Renal cortex interstitium (tissue), 15 donors: ENCODE measurements around the gene ANKDD1B. TPM values are rescaled to one million over a fixed set of nuclear protein-coding genes. Genes with fewer than 3 reads are reported as not detected.
A peak's percentile ranks its signal among the peaks of the same experiment; 100 is the strongest.
"Not testable (repeated sequence)": the region's sequence is repeated elsewhere in the genome, so short reads cannot be mapped to it uniquely, and the experiment has no call there.

Source experiments
- DNase-seq, 11 donors: peaks; one replicate each; pipeline ENCODE4 v3.0.0-alpha.2; 2013; ENCODE audit warnings: low read depth in 9 of 11, low spot score in 4 of 11; ENCODE audit errors: extremely low read depth in 1 of 11
- long read RNA-seq, 16 experiments: transcript quantifications; one replicate each; lab custom pipeline, GENCODE V29; 2026
- polyA plus RNA-seq, 3 donors: library from polyadenylated mRNA; unstranded; fragments of 120-200 nt; gene quantifications; one replicate each; pipeline ENCODE4 v1.2.1, GENCODE V29; 2013; ENCODE audit not compliant: insufficient read length in 3 of 3

The ANKDD1B gene
- 1 to 10 TPM; 6.7 to 8.9 (median 7.4) TPM for polyA plus RNA-seq
- long read RNA-seq, donor 1, partial matches to known transcripts = 0 of 1 reads
- long read RNA-seq, donor 1, other reads (novel, unspliced or antisense) = 0 of 1 reads
- long read RNA-seq, donor 2 = 0 reads
- long read RNA-seq, donor 3 = 0 reads
- long read RNA-seq, donor 4 = 0 reads
- long read RNA-seq, donor 5 = 0 reads
- long read RNA-seq, donor 6 = 0 reads
- long read RNA-seq, donor 7 = 0 reads
- long read RNA-seq, donor 8 = 0 reads
- long read RNA-seq, donor 9 = 0 reads
- long read RNA-seq, donor 10 = 0 reads
- long read RNA-seq, donor 11 = 0 reads
- long read RNA-seq, donor 12 = 0 reads
- long read RNA-seq, donor 13 = 0 reads
- long read RNA-seq, donor 14 = 0 reads
- long read RNA-seq, donor 15 = 0 reads
- long read RNA-seq, donor 16 = 0 reads

DNA sequence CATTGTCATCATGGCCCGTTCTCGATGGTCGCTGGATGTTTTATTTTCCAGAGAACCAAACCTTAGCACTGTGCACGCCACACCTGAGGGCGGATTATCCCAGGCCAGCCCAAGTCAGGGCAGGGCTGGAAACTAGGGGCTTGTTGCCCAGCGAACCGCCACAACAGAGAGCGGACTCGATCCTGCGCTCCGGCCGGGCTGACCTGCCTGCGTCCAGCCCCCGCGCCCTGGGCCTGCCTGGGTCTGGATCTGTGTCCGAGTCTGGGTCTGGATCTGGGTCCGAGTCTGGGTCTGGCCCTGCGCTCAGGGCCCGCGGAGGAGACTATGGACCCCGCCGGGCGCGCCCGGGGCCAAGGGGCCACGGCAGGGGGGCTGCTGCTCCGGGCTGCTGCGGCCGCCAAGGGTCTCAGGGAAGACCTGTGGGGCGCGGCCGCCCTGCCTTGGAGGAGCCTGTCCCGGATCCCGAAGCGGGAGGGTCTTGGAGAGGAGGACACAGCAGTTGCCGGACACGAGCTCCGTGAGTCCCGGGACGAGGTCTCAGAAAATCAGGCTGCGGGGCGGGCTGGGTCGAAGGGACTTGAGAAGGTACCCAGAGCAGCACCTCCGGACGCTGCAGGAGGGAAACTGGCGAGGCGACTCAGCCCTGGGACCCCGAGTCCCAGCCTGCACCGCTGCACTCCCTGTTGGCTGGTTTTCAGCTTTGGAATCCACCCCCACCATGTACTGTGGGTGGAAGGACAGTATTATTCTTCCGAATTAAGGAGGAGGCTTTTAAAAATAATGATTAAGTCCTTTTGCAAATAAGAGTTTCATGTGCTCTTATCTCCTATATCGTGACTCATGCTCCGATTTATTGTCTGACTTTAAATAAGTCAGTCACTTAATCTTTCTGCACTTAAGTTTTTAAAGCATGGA lies at the start of gene ANKDD1B:
ANKDD1B (plus strand) TSS at position 143 of the 915 bp plus-strand sequence; CDS start at position 325, 182 bp downstream.
- peak in 8 of 11 donors; percentile 29 to 51 (median 46) for DNase-seq

DNA sequence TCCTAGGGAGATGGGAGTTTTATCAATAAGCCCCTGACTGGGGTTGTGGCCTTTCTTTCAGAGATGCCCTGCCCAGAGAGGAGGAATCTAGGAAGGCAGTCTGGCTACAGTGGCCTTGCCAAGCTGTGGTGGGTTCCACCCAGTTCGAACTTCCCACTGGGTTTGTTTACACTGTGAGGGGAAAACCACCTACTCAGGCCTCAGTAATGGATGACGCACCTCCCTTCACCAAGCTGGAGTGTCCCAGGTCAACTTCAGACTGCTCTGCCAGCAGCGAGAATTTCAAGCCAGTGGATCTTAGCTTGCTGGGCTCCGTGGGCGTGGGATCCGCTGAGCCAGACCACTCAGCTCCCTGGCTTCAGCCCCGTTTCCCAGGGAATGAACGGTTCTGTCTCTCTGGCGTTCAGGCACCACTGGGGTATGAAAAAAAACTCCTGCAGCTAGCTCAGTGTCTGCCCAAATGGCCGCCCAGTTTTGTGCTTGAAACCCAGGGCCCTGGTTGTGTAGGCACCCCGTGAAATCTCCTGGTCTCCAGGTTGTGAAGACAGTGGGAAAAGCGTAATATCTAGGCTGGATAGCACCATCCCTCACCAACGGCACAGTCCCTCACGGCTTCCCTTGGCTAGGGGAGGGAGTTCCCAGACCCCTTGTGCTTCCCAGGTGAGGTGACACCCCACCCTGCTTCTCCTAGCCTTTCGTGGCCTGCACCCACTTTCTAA lies 45.1 kb upstream of the ANKDD1B start:
- not testable (repeated sequence) for DNase-seq

DNA sequence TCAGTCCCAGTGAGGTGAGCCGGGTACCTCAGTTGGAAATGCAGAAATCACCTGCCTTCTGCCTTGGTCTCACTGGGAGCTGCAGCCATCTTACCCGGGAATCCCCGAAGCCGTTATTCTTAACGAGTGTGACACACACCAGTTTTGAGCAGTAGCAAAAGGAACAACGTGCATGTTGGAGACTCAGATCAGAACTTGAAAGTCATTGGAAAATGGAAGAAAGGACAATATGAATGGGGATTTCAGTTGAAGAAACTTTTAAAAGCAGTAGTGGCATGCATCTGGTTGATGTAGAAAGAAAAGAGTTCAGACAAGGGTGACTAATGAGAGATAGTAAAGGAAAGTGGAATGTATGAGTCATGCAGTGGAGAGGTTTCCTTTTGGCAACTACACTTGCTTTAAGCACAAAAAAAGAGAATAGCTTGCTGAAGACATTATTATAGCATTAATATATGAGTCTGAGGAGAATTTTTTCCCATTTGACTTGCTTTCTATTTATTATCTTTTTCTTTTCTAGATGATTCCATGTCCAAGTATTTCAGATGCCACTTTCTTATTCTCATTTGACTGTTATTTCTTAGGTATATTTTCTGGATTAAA lies 44.4 kb upstream of the ANKDD1B start:
- peak in 6 of 11 donors; percentile 22 to 51 (median 45) for DNase-seq

DNA sequence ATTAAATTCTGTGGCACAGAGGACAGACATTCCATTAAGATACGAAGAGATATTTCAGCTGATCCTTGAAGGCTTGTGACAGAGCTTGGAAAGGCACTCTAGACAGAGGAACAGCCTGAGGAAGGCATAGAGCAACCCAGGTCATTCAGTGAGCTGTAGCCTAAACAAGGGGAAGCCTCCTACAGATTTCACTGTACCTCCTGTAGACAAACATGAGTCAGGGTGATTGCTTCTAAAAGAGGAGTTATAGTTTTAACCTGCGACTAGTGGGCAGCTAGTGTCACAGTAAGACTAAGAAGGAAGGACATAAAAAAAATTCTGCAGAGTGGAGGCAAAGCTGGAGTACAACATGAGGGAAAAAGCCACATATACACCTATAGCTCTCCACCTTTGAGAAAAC lies 43.5 kb upstream of the ANKDD1B start:
- no peak for DNase-seq

DNA sequence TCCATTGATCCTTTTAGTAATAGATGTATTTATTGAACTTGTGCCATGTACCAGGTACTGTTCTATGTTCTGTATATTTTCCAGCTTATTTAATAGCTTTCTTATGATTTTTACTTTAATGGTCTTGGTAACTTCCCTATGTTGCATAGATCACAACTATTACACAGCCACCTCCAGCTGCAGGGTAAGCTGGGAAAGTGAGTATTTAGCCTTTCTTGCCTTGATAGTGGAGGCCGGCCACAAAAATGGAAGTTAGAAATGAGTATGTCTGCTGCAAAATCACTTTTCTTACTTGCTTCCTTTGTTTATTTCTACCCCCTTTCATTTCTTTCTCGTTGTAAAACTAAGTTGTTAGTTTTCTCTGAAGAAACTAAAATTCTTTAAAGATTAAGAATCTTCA lies 43.1 kb upstream of the ANKDD1B start:
- no peak for DNase-seq

DNA sequence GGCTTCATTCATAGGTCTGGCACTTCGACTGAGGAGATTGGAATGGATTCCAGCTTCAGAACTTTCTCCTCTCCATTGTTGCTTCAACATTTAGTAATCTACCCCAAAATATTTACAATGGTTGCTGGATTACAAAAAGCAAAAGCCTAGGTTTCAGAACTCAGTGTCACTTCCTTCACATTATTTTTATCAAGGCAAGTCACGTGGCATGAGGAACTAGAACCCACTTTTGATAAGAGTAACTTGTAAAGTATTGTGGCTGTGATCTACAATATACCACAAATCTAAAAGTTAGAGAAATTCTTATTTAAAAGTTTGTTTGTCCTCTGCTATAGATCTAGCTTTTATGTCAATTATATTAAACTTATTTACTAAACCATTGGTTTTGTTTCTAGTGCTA lies 39.7 kb upstream of the ANKDD1B start:
- DNase-seq = no peak

DNA sequence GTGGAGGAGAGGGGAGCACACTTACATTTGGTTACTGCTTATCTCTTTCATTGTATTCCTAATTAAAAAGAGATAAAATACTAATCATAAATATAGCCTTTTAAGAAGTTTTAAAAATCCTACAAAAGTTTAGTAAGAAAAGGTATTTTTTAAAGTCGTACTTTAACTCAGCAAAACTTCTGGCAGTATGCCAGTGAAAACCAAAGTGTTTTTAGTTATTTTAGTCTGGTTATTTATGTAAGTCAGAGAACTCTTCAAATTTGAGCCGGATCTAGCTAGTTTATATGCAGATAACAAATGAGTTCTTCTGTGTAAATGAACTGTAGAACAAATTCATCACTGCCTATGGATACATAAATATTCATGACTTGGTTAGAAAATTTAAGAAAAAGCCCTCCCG lies 36.5 kb upstream of the ANKDD1B start:
- peak in 4 of 11 donors; percentile 24 to 40 (median 28) for DNase-seq

DNA sequence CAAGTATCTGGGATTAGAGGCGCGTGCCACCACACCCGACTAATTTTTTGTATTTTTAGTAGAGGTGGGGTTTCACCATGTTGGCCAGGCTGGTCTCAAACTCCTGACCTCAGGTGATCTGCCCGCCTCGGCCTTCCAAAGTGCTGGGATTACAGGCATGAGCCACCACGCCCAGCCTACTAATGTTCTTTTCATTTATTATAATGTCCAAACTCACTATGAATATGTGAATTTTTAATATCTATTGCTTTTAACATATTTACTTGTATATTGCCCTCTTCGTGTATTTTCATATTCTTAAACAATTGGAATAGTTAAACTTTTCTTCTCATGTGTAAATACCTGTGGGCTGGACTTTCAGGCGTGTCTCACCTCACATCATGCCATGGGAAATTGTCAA lies 33.0 kb upstream of the ANKDD1B start:
- DNase-seq = not testable (repeated sequence)

DNA sequence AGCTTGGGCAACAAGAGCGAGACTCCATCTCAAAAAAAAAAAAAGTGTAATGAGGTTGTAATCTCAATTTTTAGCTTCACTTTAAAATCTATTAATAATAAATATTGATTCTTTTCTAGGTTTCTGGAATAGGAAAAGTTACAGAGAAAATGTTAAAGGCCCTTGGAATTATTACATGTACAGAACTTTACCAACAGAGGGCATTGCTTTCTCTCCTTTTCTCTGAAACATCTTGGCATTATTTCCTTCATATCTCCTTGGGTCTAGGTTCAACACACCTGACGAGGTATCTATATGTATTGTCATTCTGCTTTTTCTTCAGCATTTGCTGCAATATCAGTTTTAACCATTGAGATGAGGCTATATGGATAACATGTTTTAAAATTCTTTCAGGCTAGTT lies 26.6 kb upstream of the ANKDD1B start:
- DNase-seq = no peak

DNA sequence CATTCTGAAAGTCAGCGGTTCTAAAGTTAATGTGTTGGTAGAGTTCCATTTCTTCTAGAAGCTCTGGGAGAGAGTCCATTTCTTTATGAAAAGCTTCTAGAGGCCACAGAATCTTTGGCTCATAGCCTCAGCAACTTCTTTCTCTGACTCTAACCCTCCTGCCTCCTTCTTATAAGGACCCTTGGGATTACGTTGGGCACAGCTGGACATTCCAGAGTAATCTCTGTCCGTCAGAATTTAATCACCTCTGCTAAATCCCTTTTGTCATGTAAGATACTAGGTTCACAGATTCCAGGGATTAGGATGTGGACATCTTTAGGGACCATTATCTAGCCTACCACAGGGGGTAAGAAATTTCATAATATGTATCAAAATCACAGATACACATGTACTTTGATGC lies 22.6 kb upstream of the ANKDD1B start:
- DNase-seq = no peak

DNA sequence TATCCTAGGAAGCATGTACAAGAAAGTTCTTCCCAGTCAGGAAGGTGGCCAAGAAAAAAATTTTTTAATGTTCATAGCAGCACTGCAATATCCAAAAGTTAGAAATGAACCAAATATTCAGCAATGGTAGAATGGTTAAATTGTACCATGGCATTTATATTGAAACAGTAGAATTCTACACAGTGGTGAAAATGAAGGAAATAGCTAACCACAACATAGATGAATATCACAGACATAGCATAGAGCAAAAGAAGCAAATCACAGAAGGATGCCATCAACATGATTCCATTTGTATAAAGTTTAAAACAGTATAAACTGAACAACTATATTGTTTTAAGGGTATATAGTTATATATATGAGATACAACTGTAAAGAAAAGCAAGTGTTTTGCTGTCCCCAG lies 10.7 kb upstream of the ANKDD1B start:
- DNase-seq = no peak

DNA sequence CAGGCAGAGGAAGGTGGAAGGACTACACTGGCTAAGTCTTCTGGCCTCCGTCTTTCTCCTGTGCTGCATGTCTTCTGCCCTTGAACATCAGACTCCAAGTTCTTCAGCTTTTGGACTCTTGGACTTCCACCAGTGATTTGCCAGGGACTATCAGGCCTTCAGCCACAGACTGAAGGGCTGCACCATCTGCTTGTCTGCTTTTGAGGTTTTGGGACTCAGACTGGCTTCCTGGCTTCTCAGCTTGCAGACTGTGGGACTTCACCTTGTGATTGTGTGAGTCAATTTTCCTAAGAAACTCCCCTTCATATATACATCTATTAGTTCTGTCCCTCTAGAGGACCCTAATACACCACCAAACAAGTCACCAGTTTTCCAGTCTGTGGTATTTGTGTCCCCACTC lies 9.7 kb upstream of the ANKDD1B start:
- no peak for DNase-seq

DNA sequence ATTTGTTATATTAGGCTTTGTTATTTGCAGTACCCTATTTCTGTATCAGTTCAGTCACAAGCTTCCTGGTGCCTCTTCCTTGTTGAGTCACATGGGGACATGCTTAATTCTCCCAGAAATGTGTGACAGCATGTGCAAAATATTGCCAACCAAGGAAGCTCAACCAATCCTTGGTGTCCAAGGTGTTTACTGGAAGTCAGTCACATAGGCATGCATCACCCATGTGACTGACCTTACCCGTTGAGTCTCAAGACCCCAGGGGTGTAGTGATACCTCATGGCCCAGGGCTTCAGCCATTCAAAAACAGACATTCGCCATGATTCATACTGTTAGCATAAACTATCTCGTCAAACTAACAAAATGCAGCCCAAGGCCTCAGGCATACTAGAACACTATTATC lies 9.3 kb upstream of the ANKDD1B start:
- no peak for DNase-seq

DNA sequence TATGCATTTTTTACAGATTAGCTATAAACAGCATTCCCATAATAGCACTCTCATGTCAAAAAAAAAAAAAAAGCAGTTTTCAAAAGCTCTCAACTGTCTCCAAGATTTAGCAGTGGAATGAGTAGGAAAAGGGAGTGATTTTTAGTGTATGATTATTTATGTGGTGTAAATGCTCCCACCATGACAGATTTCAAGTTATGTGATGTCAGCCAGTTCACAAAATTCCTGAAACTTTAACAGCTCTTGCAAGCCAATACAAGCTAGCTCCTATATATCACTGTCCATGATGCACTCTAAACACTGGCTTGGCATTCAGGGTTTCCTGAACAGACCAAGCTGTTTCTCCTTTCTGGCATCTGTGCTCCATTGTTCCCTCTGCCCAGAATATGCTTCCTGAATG lies 7.9 kb upstream of the ANKDD1B start:
- DNase-seq = peak in 4 of 11 donors; percentile 13 to 37 (median 32)

DNA sequence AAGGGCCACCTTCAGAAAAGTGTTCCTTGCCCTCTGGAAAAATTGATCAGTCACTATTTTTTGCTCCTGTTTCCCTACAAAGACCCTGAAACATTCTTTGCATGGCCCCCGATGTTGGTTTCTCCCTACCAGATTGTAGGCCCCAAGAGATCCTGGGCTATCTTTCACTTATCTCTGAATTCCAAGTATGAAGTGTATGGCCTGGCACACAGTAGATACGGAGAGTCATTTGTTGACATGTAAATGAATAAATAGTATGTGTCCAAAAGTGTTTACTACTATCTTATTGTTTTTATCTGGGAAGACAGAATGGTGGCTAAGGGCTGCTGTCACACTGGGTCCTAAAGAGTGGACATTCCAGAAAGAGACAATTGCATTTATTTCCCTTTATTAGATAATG lies 7.4 kb upstream of the ANKDD1B start:
- no peak for DNase-seq

DNA sequence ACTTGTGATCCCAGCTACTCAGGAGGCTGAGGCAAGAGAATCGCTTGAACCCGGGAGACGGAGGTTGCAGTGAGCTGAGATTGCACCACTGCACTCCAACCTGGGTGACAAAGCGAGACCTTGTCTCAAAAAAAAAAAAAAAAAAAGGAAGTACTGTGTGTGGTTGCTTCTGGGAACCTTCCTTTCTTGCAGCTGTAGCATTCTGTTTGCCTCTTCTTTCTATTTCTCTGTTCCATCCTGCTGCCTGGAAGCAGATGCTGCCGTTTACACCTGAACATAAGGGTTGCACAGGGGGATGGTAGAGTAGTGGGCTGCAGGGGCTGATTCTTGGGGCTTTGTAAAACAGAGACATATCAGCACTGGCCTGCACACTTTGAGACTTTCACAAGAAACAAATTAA lies 3.9 kb upstream of the ANKDD1B start:
- not testable (repeated sequence) for DNase-seq

DNA sequence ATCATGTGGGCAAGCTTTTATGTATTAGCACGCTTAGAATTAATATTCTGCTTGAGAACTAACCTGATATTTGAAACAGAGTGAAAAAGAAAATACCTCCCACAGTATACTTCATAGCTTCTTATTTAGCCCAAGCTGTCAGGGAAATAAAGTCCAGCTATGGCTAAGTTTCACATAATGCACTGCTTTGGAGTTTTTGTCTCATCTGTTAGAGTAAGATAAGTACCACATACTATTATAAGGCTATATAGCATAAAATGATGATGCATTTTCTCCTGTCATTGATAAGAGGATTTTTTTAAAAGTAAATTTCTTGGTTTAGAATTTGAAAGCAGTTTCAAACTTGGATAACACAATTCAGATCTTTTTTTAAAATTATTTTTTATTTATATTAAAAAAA lies 2.4 kb upstream of the ANKDD1B start:
- DNase-seq = no peak

DNA sequence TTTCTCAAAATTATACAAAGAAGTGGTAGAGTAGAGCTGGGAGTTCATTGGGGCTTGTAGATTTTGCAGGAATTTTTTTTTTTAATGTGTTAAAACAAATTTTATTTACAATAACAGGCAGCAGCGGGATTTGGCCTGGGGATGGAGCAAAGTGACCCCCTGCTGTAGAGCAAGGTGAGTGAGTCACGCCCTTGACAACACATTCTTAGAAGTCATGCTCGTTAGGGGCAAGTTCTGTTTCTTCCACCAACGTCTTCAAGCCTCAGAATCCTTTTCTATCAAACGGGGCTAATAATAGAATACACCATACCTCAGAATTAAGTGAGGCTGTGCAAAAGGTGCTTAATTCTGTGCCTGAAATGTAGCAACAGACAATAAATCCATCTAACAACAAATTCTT lies 1.1 kb upstream of the ANKDD1B start:
- no peak for DNase-seq

DNA sequence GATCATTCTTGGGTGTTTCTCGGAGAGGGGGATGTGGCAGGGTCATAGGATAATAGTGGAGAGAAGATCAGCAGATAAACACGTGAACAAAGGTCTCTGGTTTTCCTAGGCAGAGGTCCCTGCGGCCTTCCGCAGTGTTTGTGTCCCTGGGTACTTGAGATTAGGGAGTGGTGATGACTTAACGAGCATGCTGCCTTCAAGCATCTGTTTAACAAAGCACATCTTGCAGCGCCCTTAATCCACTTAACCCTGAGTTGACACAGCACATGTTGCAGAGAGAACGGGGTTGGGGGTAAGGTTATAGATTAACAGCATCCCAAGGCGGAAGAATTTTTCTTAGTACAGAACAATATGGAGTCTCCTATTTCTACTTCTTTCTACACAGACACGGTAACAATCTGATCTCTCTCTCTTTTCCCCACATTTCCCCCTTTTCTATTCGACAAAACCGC lies 368 bp upstream of the ANKDD1B start:
- peak in 1 of 11 donors; percentile 13 for DNase-seq
